Activated CD8-positive, alpha-beta memory T cell treated with anti-CD3 and anti-CD28 coated beads, Interleukin-2, amount 50 U/mL, for 24 hours (primary cell): ENCODE results near the gene EHMT2.

Experiments
- DNase-seq: peaks from one replicate; pipeline ENCODE4 v3.0.0-alpha.2; 2020; ENCODE audit errors: extremely low read depth

EHMT2 gene

DNA sequence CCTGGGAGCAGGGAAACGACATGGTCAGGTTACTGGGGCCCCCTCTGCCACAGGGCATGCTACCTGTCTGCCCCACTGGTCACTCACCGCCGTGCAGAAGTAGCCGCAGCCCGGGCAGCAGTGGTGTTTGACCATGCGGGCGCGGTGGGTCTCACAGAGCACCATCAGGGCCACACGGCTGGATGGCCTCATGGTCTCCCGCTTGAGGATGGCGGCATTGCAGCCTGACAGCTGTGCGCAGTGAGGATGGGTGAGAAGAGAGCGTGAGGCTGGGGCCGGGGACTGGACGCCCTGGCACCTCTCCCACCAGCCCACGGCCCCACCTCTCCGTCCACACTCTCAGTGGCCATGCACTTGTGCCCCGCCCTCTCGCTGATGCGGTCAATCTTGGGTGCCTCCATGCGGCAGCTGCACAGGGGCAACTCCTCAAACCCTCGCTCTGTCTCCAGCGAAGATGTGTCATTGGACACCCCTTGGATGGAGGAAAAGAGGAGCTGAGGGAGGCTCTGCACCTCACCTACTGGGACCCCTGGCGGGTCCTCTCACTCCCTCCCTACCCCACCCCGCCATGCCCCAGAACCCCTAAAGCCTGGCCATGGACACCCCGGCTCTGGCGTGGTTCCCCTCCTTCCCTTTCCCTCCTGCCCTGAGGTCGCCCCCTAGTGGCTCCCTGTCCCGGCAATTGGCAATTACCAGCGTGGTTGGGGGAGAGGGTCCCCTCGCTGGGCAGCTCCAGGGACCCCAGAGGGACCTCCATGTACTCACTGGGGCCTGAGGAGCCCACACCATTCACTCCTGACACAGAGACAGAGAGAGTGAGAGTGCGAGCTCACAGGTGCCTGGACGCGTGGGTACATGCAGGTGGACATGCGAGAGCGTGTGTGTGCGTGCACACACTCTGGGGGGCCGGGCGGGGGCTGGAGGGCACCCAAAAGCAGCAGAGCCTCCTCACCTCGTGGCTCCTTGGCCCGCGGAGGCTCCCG, 8.9 kb downstream of the EHMT2 start:
- DNase-seq = no peak

- DNase-seq = no peak
These were observed 10.1 kb downstream of the EHMT2 start for GRCh38 chr6:31887173-31888007.

GRCh38 chr6:31886541-31886991, 10.9 kb downstream of the EHMT2 start:
- DNase-seq = no peak

- no peak for DNase-seq
These were observed 12.9 kb downstream of the EHMT2 start for GRCh38 chr6:31884528-31885035.

- DNase-seq = no peak
These were observed 13.8 kb downstream of the EHMT2 start for GRCh38 chr6:31883676-31884075.

DNA sequence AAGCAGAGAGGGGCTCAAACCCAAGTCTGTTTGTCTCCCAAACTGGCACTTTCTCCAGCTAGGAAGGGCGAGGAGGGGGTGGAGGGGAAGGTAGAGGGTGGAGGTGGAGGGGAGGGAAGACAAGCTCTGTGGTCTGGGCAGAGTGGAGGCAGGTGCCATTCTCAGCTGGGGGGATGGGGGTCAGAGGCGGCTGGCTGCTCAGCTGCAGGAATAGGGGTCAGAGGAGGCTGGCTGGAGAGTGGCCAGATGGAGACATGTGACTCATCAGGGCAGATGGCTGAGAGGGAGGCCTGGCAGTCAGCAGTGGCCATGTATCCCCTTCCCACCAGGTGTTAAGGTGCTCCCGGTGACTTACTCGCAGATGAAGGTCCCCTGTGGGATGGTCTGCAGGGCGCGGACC, 15.2 kb downstream of the EHMT2 start:
- no peak for DNase-seq

- DNase-seq = no peak
These were observed 16.2 kb downstream of the EHMT2 start for GRCh38 chr6:31881136-31881859.

- DNase-seq = no peak
These were observed 16.9 kb downstream of the EHMT2 start for GRCh38 chr6:31880616-31881015.

DNA sequence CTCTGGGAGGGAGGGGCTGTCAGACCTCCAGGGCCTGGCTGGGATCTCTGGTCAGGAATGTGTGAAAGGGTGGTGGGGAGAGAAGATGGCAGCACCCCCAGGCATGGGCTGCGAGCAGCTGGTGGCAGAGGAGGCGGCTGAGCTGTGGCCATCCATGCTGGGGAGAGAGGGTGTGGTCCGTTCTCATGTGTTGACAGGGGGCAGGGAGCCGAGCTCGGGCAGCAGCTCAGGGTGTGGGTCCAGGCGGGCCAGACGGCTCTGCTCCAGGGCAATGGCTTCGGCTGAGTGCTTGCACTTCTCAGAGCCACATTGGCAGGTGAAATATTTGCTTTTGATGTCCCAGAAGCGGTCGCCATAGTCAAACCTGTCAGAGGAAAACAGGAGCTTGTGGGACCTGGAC, 17.6 kb downstream of the EHMT2 start:
- DNase-seq = no peak

- no peak for DNase-seq
These were observed 18.4 kb downstream of the EHMT2 start for GRCh38 chr6:31879143-31879542.

DNA sequence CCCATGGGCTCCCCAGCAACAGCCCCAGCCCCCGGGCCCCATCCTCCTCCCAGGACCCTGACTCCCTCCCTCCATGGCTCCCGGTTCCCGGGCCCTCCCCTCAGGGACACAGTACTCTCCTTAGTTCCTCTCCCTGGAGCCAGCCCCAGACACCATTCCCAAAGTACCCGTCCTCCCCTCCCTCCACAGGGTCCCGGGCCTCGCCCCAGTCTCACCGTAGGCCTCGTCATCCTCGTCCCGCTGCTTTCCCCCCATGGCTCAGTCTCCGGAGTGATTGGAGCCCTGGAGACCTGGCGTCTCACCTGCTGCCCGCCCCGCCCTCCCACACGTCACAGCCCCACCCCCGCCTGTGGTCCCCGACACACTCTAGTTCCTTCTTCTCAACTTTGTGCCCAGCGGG, 18.8 kb downstream of the EHMT2 start, which contains the start of gene SLC44A4:
SLC44A4 (minus strand) TSS at position 272 of the 400 bp plus-strand sequence; CDS start at position 255, 17 bp downstream.
- DNase-seq = no peak

DNA sequence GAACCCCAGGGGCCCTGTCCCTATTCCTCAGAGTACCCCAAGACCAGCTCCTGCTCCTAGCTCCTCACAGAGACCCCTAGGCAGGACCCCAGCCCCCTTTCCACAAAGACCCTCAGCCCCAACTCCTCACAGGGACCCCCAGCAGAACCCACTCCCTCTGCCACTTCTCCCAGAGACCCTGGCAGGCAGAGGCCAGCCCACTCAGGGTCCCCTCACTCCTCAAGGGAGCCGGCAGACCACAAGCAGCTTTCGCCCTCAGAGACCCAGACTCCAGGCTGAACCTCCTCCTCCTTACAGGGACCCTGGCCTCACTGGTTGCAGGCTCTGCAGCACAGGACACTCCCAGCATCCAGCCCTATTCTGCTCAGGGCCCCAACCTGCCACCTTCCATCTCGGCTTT, 19.3 kb downstream of the EHMT2 start:
- DNase-seq = no peak

DNA sequence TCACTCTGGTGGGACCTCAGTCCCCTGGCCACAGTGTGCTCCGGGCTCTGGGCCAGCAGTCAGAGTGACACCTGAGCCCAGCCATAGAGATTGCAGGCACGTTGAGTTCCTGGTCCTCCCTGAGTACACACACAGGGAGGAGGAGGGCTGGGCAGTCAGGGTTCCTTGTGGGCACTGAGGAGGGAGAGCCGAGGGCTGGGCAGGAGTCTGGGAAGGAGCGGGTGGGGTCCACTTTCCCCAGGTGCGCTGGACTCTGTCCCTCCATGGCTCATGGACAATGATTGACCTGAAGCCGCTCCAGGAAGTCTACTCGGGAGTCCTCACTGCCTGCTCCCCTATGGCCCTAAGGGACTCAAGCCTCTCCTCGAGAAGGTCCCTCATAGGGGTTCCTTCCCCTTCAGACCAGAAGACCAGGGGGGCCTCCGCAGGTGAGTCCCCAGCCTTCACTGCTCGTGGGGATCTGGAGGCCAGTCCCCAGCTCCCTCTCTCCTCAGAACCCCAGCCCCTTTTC, 19.8 kb downstream of the EHMT2 start:
- no peak for DNase-seq

DNA sequence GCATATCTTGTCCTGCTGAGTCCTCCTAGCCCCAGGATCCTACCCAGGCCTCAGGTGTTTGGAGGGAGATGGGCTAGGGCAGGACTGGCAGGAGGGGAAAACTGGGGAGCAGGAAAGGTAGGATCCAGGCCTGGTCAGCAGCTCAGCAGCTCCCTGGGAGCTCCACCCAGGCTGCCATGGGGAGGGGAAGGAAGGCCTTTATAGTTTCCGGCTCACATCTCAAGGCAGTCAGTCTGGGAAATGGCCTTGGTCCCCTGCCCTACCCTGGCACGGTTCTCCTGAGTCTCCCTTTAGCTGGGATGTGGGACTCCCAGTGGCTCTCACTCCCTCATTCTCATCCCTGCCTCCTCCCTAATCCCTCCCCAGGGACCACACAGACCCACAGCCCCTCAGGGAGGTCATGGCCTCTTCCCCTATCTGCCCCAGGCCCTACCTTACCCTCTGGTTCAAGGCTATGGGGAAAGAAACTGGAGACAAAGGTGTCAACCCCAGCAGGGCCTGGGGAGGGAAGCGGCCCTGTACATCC, 20.3 kb downstream of the EHMT2 start:
- DNase-seq = no peak

- no peak for DNase-seq
These were observed 21.1 kb downstream of the EHMT2 start for GRCh38 chr6:31876357-31876756.

DNA sequence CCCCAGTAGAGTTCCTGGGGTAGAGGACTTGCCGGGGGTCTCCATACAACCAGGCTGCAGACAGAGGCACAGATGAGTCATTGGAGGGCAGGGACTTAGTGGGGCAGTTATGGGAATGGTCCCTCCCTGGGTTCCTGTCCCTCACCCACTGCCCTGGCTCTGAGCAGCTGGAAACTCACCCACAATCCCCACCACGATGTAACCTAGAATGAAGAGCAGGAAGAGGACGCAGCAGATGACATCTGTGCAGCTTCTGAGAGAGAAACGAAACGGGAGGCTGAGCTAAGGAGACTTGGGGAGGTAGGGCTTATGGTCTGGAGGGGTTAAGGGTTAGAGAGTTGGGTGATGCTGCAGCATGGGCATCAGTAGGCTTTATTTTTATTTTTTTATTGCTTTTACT, 21.6 kb downstream of the EHMT2 start:
- no peak for DNase-seq

- no peak for DNase-seq
These were observed 22.5 kb downstream of the EHMT2 start for GRCh38 chr6:31874836-31875572.

GRCh38 chr6:31874084-31874670, 23.3 kb downstream of the EHMT2 start:
- DNase-seq = no peak

DNA sequence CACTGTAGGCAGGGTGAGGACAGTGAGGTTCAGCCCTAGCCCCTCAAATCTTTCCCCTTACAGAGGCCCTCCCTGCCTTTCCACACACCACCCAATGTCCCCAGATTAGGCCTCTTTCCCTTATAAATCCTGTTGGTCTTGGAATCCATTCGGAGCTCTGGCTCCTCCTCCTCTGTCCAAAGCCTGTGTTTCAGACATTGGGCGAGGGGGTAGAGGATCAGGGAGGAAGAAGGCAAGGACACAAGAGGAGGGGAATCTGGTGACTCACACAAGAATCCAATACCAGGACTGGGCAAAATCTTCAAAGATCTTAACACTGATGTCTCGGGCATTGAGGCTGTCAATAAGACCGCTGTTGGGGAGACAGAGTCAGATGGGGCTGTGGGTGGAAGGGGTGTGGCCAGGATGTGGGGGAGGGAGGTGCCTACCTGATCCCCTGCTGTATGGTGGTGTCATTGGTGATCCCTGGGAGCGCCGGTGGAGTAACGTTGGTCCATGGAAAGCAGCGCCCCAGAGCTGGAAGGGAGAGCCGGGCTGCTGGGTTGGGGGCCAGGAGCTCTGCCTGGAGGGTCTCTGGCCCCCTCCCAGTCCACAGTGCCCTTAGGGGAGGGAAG, 26.3 kb downstream of the EHMT2 start:
- no peak for DNase-seq
